Transverse colon (tissue), 4 donors: ENCODE measurements around the gene SLC2A4.

Experiments used
- CTCF ChIP-seq, 5 experiments: fragments of 200-600 bp in 3 of 5; fragments of 450-650 bp in 2 of 5; sonication (generic) in 3 of 5; IDR thresholded peaks; 1 replicate in 2 of 5; 2 replicates in 3 of 5; pipeline ENCODE4 v1.5.1; 2016 to 2017; ENCODE audit warnings: antibody characterized with exemption in 5 of 5, inconsistent platforms in 3 of 5, mild to moderate bottlenecking in 2 of 5, moderate library complexity in 1 of 5
- EP300 ChIP-seq: sonication (generic); formaldehyde crosslinking; IDR thresholded peaks from one replicate; pipeline ENCODE4 v1.6.1; 2017; ENCODE audit warnings: antibody characterized with exemption, low read depth
- POLR2AphosphoS5 ChIP-seq, 3 donors: sonication (generic); formaldehyde crosslinking; IDR thresholded peaks; one replicate each; pipeline ENCODE4 v1.6.1; 2016; ENCODE audit warnings: antibody characterized with exemption in 3 of 3

- TF ChIP-seq CTCF (IDR thresholded peaks at IDR 0.05) (peak in 4 of 5 experiments; percentile 27 to 40 (median 28)), EP300 (no peak), POLR2AphosphoS5 (IDR thresholded peaks at IDR 0.05) (peak; percentile 79 to 88 (median 86))
Observed at GRCh38 chr17:7252176-7253043, 29.1 kb upstream of the SLC2A4 start, which contains the start of gene ELP5.
